HepG2 (cell line): Measurements from ENCODE around the gene ZNF234. TPM values are rescaled to one million over a fixed set of nuclear protein-coding genes. Genes with fewer than 3 reads are reported as not detected.

Source experiments
- ATF1 ChIP-seq: IDR thresholded peaks from 2 replicates; pipeline ENCODE4 v1.6.1; 2016; ENCODE audit warnings: mild to moderate bottlenecking, control low read depth
- ATF7 ChIP-seq, 2 experiments: fragments of 450-650 bp in 1 of 2; sonication (generic) in 1 of 2; formaldehyde crosslinking in 1 of 2; IDR thresholded peaks; 2 replicates each; pipeline versions ENCODE4 v1.4.0 to v1.6.1; 2016 to 2020; ENCODE audit warnings: antibody characterized with exemption in 1 of 2, mild to moderate bottlenecking in 1 of 2, missing genetic modification reagents in 1 of 2
- DR1 ChIP-seq: sonication (generic); formaldehyde crosslinking; IDR thresholded peaks from 2 replicates; pipeline ENCODE4 v1.8.0; 2021; ENCODE audit warnings: mild to moderate bottlenecking, missing genetic modification reagents, inconsistent platforms
- ELF1 ChIP-seq: sonication (generic); formaldehyde crosslinking; IDR thresholded peaks from 2 replicates; pipeline ENCODE4 v1.4.0; 2020; ENCODE audit warnings: missing genetic modification reagents
- ERF ChIP-seq: IDR thresholded peaks from 2 replicates; pipeline ENCODE4 v1.6.1; 2018; ENCODE audit warnings: missing biosample characterization, missing genetic modification reagents
- HCFC1 ChIP-seq: fragments of 150-350 bp; IDR thresholded peaks from 2 replicates; pipeline ENCODE4 v1.6.1; 2014; ENCODE audit warnings: low read depth, low read length
- JUND ChIP-seq: sonication (generic); formaldehyde crosslinking; IDR thresholded peaks from 2 replicates; pipeline ENCODE4 v1.8.0; 2022; ENCODE audit warnings: mild to moderate bottlenecking, missing genetic modification reagents
- MYC ChIP-seq: sonication (generic); formaldehyde crosslinking; IDR thresholded peaks from 2 replicates; pipeline ENCODE4 v1.9.0; 2021; ENCODE audit warnings: missing genetic modification reagents, borderline replicate concordance
- POGZ ChIP-seq: sonication (generic); formaldehyde crosslinking; IDR thresholded peaks from 2 replicates; pipeline ENCODE4 v1.4.0; 2020; ENCODE audit warnings: mild to moderate bottlenecking, missing genetic modification reagents
- POLR2G ChIP-seq: fragments of 200-400 bp; formaldehyde crosslinking; IDR thresholded peaks from 2 replicates; pipeline ENCODE4 v1.6.1; 2018; ENCODE audit warnings: mild to moderate bottlenecking, low read depth, low read length, moderate library complexity
- SP1 ChIP-seq, 2 experiments: fragments of 450-650 bp in 1 of 2; sonication (generic) in 1 of 2; formaldehyde crosslinking in 1 of 2; IDR thresholded peaks; 2 replicates each; pipeline versions ENCODE4 v1.4.0 to v1.6.1; 2016 to 2020; ENCODE audit warnings: missing genetic modification reagents in 1 of 2
- TCF12 ChIP-seq, 2 experiments: fragments of 450-650 bp in 1 of 2; sonication (generic) in 1 of 2; formaldehyde crosslinking in 1 of 2; IDR thresholded peaks; 2 replicates each; pipeline versions ENCODE4 v1.6.1 to v1.8.0; 2017 to 2022; ENCODE audit warnings: antibody characterized with exemption in 1 of 2, mild to moderate bottlenecking in 1 of 2, missing genetic modification reagents in 1 of 2, moderate library complexity in 1 of 2
- THAP11 ChIP-seq: IDR thresholded peaks from 2 replicates; pipeline ENCODE4 v1.6.1; 2016; ENCODE audit warnings: missing biosample characterization, missing genetic modification reagents
- ZBTB7A ChIP-seq: sonication (generic); formaldehyde crosslinking; IDR thresholded peaks from 2 replicates; pipeline ENCODE4 v1.8.0; 2022; ENCODE audit warnings: mild to moderate bottlenecking, missing genetic modification reagents
- ZNF264 ChIP-seq: sonication (generic); formaldehyde crosslinking; IDR thresholded peaks from 2 replicates; pipeline ENCODE4 v1.4.0; 2020; ENCODE audit warnings: missing genetic modification reagents
- ZNF430 ChIP-seq: sonication (generic); formaldehyde crosslinking; IDR thresholded peaks from 2 replicates; pipeline ENCODE4 v1.9.0; 2021; ENCODE audit warnings: mild to moderate bottlenecking, missing genetic modification reagents
- ZNF441 ChIP-seq: sonication (generic); formaldehyde crosslinking; IDR thresholded peaks from 2 replicates; pipeline ENCODE4 v1.7.0; 2021; ENCODE audit warnings: missing genetic modification reagents, borderline replicate concordance
- ZNF629 ChIP-seq: sonication (generic); formaldehyde crosslinking; conservative IDR thresholded peaks from 2 replicates; pipeline ENCODE4 v1.5.0; 2020; ENCODE audit warnings: missing genetic modification reagents
- ZNF709 ChIP-seq: sonication (generic); formaldehyde crosslinking; IDR thresholded peaks from 2 replicates; pipeline ENCODE4 v1.5.0; 2020; ENCODE audit warnings: mild to moderate bottlenecking, missing genetic modification reagents
- ZSCAN12 ChIP-seq: sonication (generic); formaldehyde crosslinking; IDR thresholded peaks from 2 replicates; pipeline ENCODE4 v1.9.0; 2021; ENCODE audit warnings: mild to moderate bottlenecking, missing genetic modification reagents
- polyA plus RNA-seq, 8 experiments: library from polyadenylated mRNA; depleted of rRNA in 3 of 8; stranded (reverse) in 7 of 8; unstranded in 1 of 8; fragments of >200 nt; fragmentation: Illumina TruSeq in 4 of 8; extraction: Trizol in 4 of 8; gene quantifications; 2 replicates each; pipeline versions ENCODE4 v1.2.1 to v1.2.3, GENCODE V29; 2011 to 2016; ENCODE audit warnings: low read depth in 4 of 8, missing spikeins in 1 of 8, mixed read lengths in 1 of 8; ENCODE audit not compliant: insufficient read depth in 1 of 8
- total RNA-seq, 5 experiments: library from RNA; depleted of rRNA; stranded (reverse); fragments of >200 nt; fragmentation: Illumina TruSeq; extraction: Trizol; gene quantifications; 2 replicates each; pipeline ENCODE4 v1.2.3, GENCODE V29; 2016; ENCODE audit warnings: low read depth in 1 of 5
- TF ChIP-seq, protein P1 (sequence below), 2 experiments: sonication (generic) in 1 of 2; formaldehyde crosslinking in 1 of 2; IDR thresholded peaks; 2 replicates each; pipeline versions ENCODE4 v1.4.0 to v1.6.1; 2018 to 2020; ENCODE audit warnings: missing genetic modification reagents in 2 of 2, borderline replicate concordance in 1 of 2, low read depth in 1 of 2, mild to moderate bottlenecking in 1 of 2, missing biosample characterization in 1 of 2
- TF ChIP-seq, protein P2 (sequence below): sonication (generic); formaldehyde crosslinking; IDR thresholded peaks from 2 replicates; pipeline ENCODE4 v1.5.0; 2020; ENCODE audit warnings: mild to moderate bottlenecking, low read depth, missing genetic modification reagents, borderline replicate concordance
- TF ChIP-seq, protein P3 (sequence below): IDR thresholded peaks from 2 replicates; pipeline ENCODE4 v1.6.1; 2016; ENCODE audit warnings: mild to moderate bottlenecking

Gene ZNF234
- total and polyA plus RNA-seq, 2 of the 13 experiments (the other 11 are each of a cell fraction or from before 2014, with no cell fraction given), result 3.5 to 11.2 TPM

DNA sequence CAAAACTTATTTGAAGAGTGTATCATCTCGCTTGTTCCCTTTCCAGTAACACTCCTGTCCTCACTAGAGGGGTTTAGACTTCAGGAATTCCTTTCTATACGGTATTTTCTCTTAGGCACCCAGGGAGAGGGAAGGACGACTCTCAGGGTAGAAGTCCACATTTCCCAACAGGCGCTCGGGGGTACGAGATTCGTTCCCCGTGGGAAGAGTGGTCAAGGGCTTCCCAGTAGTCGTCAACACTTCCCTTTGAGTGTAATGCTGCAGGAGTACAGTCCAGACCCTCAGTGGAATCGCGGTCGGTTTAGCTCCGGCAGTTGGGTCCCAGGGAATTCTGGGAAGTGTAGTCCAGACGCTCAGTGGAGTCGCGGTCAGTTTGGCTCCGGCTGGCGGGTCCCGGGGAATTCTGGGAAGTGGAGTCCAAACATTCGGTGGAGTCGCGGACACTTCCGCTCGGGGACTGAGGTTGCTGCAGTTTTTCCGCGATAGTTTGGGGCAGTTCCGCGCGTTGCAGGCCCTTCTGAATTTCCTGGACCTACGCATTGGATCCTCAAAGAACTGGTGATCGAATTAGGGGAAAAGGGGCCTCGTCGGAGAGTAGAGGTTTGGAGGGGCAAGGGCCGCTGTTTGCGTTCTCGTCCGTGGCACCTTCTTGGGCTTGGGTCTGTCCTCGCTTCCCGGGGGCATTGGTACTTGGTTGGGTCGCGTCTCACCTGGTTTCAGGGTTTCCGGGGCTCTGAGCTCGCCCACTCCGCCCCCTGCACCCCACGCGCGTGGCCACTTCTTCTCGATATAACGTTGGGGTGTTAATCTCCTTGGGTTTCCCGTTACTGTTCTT is 47.2 kb upstream of the ZNF234 start, which contains the start of gene ZNF224 (continued):
- TF ChIP-seq, protein P1, sequence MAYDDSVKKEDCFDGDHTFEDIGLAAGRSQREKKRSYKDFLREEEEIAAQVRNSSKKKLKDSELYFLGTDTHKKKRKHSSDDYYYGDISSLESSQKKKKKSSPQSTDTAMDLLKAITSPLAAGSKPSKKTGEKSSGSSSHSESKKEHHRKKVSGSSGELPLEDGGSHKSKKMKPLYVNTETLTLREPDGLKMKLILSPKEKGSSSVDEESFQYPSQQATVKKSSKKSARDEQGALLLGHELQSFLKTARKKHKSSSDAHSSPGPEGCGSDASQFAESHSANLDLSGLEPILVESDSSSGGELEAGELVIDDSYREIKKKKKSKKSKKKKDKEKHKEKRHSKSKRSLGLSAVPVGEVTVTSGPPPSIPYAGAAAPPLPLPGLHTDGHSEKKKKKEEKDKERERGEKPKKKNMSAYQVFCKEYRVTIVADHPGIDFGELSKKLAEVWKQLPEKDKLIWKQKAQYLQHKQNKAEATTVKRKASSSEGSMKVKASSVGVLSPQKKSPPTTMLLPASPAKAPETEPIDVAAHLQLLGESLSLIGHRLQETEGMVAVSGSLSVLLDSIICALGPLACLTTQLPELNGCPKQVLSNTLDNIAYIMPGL (CRISPR knock-in tag; IDR thresholded peaks at IDR 0.05; ENCODE audit: borderline replicate concordance in 1 of 2, low read depth in 1 of 2), result no peak; a peak in 2 of 4 replicates
- TF ChIP-seq ZNF629 (0 out of 2 replicates have a peak, but pooled peaks have one; percentile 25), HCFC1 (peak; percentile 97), THAP11 (peak; percentile 99), ATF1 (CRISPR knock-in tag) (peak; percentile 60), ZNF264 (peak; percentile 72), ZNF430 (CRISPR knock-in tag) (peak; percentile 69; the same call in 1 of the 2 replicates), SP1 (IDR thresholded peaks at IDR 0.05) (no peak), SP1 (CRISPR knock-in tag; IDR thresholded peaks at IDR 0.05) (peak; percentile 35; the same call in 1 of the 2 replicates), ZBTB7A (CRISPR knock-in tag) (no peak), JUND (CRISPR knock-in tag) (no peak), ZNF441 (CRISPR knock-in tag) (peak; percentile 42; the same call in 1 of the 2 replicates), DR1 (CRISPR knock-in tag) (0 out of 2 replicates have a peak, but pooled peaks have one; percentile 23), ZNF709 (CRISPR knock-in tag) (no peak), ELF1 (CRISPR knock-in tag) (peak; percentile 93), POLR2G (peak; percentile 75), ZSCAN12 (0 out of 2 replicates have a peak, but pooled peaks have one; percentile 66), ATF7 (IDR thresholded peaks at IDR 0.05) (no peak), ATF7 (CRISPR knock-in tag; IDR thresholded peaks at IDR 0.05) (no peak), ERF (CRISPR knock-in tag) (peak; percentile 71), MYC (CRISPR knock-in tag) (peak; percentile 50; the same call in 1 of the 2 replicates), TCF12 (IDR thresholded peaks at IDR 0.05) (no peak), TCF12 (CRISPR knock-in tag; IDR thresholded peaks at IDR 0.05) (0 out of 2 replicates have a peak, but pooled peaks have one; percentile 28), POGZ (0 out of 2 replicates have a peak, but pooled peaks have one; percentile 41)
- TF ChIP-seq, protein P2, sequence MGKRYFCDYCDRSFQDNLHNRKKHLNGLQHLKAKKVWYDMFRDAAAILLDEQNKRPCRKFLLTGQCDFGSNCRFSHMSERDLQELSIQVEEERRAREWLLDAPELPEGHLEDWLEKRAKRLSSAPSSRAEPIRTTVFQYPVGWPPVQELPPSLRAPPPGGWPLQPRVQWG, result no peak
- TF ChIP-seq, protein P3, sequence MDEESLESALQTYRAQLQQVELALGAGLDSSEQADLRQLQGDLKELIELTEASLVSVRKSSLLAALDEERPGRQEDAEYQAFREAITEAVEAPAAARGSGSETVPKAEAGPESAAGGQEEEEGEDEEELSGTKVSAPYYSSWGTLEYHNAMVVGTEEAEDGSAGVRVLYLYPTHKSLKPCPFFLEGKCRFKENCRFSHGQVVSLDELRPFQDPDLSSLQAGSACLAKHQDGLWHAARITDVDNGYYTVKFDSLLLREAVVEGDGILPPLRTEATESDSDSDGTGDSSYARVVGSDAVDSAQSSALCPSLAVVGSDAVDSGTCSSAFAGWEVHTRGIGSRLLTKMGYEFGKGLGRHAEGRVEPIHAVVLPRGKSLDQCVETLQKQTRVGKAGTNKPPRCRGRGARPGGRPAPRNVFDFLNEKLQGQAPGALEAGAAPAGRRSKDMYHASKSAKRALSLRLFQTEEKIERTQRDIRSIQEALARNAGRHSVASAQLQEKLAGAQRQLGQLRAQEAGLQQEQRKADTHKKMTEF (CRISPR knock-in tag), result 0 out of 2 replicates have a peak, but pooled peaks have one; percentile 16
